OCI-LY3 (cell line): ENCODE data around the gene MTHFD1L.

Experiments used
- CTCF ChIP-seq: fragments of 200-600, 300-600 bp; sonication (generic); IDR thresholded peaks from 2 replicates; pipeline ENCODE4 v1.5.1; 2014; ENCODE audit warnings: antibody characterized with exemption, low read length, low read depth
- EZH2phosphoT487 ChIP-seq: fragments of 200-600 bp; shearing (Covaris generic); IDR thresholded peaks from 2 replicates; pipeline ENCODE4 v1.6.1; 2018; ENCODE audit warnings: antibody characterized with exemption, mixed run types, low read depth

GRCh38 chr6:150964765-150965164, 99.3 kb downstream of the MTHFD1L start:
- TF ChIP-seq CTCF (no peak), EZH2phosphoT487 (no peak)
